Prostate gland (tissue), 2 donors: ENCODE results near the gene UBN1.

Experiments used
- POLR2A ChIP-seq: fragments of 450-650 bp; IDR thresholded peaks from one replicate; pipeline ENCODE4 v1.6.1; 2016; ENCODE audit warnings: antibody characterized with exemption, mild to moderate bottlenecking
- POLR2AphosphoS5 ChIP-seq: sonication (generic); formaldehyde crosslinking; IDR thresholded peaks from one replicate; pipeline ENCODE4 v1.6.1; 2017; ENCODE audit warnings: antibody characterized with exemption
- TF ChIP-seq, protein P1 (sequence below), 4 experiments: fragments of 200-600 bp in 2 of 4; fragments of 450-650 bp in 2 of 4; sonication (generic) in 2 of 4; IDR thresholded peaks; 1 replicate in 3 of 4; 2 replicates in 1 of 4; pipeline ENCODE4 v1.5.1; 2016 to 2019; ENCODE audit warnings: antibody characterized with exemption in 4 of 4, mild to moderate bottlenecking in 2 of 4, moderate library complexity in 2 of 4

DNA sequence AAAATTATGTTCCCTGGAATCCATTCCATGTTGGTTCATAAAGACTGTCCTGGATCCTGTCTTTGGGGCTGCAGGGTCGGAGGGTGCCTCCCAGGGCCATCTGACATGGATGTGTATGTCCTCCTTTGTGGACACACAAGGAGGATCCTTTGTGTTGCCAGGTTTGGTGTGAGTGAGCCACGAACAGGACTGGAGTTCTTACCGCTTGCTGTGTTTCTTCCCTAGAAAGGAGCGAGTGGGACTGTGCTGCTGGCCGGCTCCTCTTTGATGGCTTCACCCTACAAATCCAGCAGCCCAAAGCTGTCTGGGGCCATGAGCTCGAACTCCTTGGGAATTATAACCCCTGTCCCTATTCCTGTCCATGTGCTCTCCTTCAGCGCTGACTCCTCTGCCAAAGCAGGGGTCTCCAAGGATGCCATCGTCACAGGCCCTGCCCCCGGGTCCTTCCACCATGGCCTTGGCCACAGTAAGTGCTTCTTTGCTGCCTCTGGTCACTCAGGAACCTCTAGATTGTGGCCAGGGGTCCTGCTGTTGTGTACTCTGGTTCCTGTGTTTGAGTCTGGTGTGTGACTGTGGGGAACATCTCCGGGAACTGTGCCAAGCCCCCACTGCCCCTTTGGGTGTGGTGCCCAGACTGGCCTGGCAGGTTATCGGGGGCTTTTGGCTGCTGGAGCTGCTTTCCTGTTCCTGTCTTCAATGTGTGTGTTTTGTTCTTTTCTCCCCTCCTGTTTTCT lies 29.5 kb downstream of the UBN1 start:
- no peak for TF ChIP-seq POLR2AphosphoS5
- TF ChIP-seq, protein P1, sequence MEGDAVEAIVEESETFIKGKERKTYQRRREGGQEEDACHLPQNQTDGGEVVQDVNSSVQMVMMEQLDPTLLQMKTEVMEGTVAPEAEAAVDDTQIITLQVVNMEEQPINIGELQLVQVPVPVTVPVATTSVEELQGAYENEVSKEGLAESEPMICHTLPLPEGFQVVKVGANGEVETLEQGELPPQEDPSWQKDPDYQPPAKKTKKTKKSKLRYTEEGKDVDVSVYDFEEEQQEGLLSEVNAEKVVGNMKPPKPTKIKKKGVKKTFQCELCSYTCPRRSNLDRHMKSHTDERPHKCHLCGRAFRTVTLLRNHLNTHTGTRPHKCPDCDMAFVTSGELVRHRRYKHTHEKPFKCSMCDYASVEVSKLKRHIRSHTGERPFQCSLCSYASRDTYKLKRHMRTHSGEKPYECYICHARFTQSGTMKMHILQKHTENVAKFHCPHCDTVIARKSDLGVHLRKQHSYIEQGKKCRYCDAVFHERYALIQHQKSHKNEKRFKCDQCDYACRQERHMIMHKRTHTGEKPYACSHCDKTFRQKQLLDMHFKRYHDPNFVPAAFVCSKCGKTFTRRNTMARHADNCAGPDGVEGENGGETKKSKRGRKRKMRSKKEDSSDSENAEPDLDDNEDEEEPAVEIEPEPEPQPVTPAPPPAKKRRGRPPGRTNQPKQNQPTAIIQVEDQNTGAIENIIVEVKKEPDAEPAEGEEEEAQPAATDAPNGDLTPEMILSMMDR (IDR thresholded peaks at IDR 0.05): no peak
- TF ChIP-seq POLR2A: no peak
